HCT116 (cell line): ENCODE measurements around the gene TMCO4.

Source experiments
- EZH2phosphoT487 ChIP-seq: fragments of 200-600 bp; IDR thresholded peaks from 2 replicates; pipeline ENCODE4 v1.6.1; 2018; ENCODE audit warnings: antibody characterized with exemption, borderline replicate concordance
- POLR2A ChIP-seq: IDR thresholded peaks from 2 replicates; pipeline ENCODE4 v1.7.0; 2011; ENCODE audit warnings: borderline replicate concordance; ENCODE audit not compliant: insufficient read depth, insufficient read length; ENCODE audit errors: extremely low read depth
- SIN3A ChIP-seq: IDR thresholded peaks from 2 replicates; pipeline ENCODE4 v1.6.1; 2012; ENCODE audit warnings: low read depth
- YY1 ChIP-seq: IDR thresholded peaks from 2 replicates; pipeline ENCODE4 v1.6.1; 2011; ENCODE audit warnings: low read length, low read depth, moderate library complexity, mild to moderate bottlenecking; ENCODE audit not compliant: insufficient replicate concordance; ENCODE audit errors: extremely low read depth
- TF ChIP-seq, protein P1 (sequence below), 3 experiments: fragments of 200-600 bp in 1 of 3; sonication (generic) in 1 of 3; IDR thresholded peaks in 2 of 3; conservative IDR thresholded peaks in 1 of 3; 2 replicates each; pipeline ENCODE4 v1.5.1; 2012 to 2017; ENCODE audit warnings: low read depth in 2 of 3, low read length in 2 of 3, antibody characterized with exemption in 1 of 3, borderline replicate concordance in 1 of 3, control low read depth in 1 of 3, mild to moderate bottlenecking in 1 of 3, mixed read lengths in 1 of 3, mixed run types in 1 of 3, moderate library complexity in 1 of 3; ENCODE audit not compliant: insufficient read depth in 1 of 3
- TF ChIP-seq, protein P2 (sequence below): IDR thresholded peaks from 2 replicates; pipeline ENCODE4 v1.6.1; 2012
- TF ChIP-seq, protein P3 (sequence below): IDR thresholded peaks from 2 replicates; pipeline ENCODE4 v1.6.1; 2012; ENCODE audit warnings: low read depth

DNA sequence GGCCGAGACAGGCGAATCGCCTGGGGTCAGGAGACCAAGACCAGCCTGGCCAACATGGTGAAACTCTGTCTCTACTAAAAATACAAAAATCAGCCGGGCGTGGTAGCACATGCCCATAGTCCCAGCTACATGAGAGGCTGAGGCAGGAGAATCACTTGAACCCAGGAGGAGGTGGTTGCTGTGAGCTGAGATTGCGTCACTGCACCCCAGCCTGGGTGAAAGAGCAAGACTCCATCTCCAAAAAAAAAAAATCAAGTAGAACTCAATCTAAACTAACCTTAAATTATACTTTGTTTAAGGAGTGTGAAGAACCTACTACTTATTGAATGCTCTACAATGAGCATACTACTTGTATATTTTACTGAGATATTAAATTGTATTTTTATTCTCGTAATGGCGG lies 45.8 kb upstream of the TMCO4 start:
- TF ChIP-seq EZH2phosphoT487 (no peak), SIN3A (no peak), POLR2A (no peak), YY1 (no peak)
- TF ChIP-seq, protein P1, sequence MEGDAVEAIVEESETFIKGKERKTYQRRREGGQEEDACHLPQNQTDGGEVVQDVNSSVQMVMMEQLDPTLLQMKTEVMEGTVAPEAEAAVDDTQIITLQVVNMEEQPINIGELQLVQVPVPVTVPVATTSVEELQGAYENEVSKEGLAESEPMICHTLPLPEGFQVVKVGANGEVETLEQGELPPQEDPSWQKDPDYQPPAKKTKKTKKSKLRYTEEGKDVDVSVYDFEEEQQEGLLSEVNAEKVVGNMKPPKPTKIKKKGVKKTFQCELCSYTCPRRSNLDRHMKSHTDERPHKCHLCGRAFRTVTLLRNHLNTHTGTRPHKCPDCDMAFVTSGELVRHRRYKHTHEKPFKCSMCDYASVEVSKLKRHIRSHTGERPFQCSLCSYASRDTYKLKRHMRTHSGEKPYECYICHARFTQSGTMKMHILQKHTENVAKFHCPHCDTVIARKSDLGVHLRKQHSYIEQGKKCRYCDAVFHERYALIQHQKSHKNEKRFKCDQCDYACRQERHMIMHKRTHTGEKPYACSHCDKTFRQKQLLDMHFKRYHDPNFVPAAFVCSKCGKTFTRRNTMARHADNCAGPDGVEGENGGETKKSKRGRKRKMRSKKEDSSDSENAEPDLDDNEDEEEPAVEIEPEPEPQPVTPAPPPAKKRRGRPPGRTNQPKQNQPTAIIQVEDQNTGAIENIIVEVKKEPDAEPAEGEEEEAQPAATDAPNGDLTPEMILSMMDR (IDR thresholded peaks at IDR 0.05 in 2 of 3, conservative IDR thresholded peaks at IDR 0.05 in 1 of 3; ENCODE audit: borderline replicate concordance in 1 of 3, insufficient read depth in 1 of 3, low read depth in 2 of 3, low read length in 2 of 3): no peak
- TF ChIP-seq, protein P2, sequence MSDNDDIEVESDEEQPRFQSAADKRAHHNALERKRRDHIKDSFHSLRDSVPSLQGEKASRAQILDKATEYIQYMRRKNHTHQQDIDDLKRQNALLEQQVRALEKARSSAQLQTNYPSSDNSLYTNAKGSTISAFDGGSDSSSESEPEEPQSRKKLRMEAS: no peak
- TF ChIP-seq, protein P3, sequence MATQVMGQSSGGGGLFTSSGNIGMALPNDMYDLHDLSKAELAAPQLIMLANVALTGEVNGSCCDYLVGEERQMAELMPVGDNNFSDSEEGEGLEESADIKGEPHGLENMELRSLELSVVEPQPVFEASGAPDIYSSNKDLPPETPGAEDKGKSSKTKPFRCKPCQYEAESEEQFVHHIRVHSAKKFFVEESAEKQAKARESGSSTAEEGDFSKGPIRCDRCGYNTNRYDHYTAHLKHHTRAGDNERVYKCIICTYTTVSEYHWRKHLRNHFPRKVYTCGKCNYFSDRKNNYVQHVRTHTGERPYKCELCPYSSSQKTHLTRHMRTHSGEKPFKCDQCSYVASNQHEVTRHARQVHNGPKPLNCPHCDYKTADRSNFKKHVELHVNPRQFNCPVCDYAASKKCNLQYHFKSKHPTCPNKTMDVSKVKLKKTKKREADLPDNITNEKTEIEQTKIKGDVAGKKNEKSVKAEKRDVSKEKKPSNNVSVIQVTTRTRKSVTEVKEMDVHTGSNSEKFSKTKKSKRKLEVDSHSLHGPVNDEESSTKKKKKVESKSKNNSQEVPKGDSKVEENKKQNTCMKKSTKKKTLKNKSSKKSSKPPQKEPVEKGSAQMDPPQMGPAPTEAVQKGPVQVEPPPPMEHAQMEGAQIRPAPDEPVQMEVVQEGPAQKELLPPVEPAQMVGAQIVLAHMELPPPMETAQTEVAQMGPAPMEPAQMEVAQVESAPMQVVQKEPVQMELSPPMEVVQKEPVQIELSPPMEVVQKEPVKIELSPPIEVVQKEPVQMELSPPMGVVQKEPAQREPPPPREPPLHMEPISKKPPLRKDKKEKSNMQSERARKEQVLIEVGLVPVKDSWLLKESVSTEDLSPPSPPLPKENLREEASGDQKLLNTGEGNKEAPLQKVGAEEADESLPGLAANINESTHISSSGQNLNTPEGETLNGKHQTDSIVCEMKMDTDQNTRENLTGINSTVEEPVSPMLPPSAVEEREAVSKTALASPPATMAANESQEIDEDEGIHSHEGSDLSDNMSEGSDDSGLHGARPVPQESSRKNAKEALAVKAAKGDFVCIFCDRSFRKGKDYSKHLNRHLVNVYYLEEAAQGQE: no peak
